ENCODE data around the gene AGFG2. TPM values are rescaled to one million over a fixed set of nuclear protein-coding genes. Genes with fewer than 3 reads are reported as not detected.
A peak's percentile ranks its signal among the peaks of the same experiment; 100 is the strongest.

The AGFG2 gene
- total and polyA plus RNA-seq, 2 of the 4 experiments (the other 2 are of a cell fraction) = 3.0 to 10.0 TPM

- peak overlapping the region; percentile 99 for H4K91ac ChIP-seq (ENCODE audit: insufficient read depth, low read depth, low read length)
- H2BK20ac ChIP-seq (ENCODE audit: low read depth, low read length) = peak overlapping the region; percentile 96
- POLR2A ChIA-PET (ENCODE audit: unreplicated experiment) = interaction anchor here (0.5 to 1.1 kb wide), 6 partner anchors 12 to 455 kb away, joined by 3 to 13 read pairs (median 5); partner anchors contain the start of gene FBXO24
- peak overlapping the region; percentile 100 for H3K4ac ChIP-seq (ENCODE audit: low read depth, low read length)
- BruUV-seq (replicated peaks) = no TSS peak
- H3K9me1 ChIP-seq (ENCODE audit: insufficient read depth, low read length) = no peaks in the 10 kb centered on the region
- WGBS, 2 experiments (ENCODE audit: extremely low coverage in 2 of 2, insufficient read length in 1 of 2) = 0% methylated on average over 2 of the region's 21 CpGs; no CpG with 5 or more reads in 1 of the 2 experiments
- DNase-seq (peak; percentile 82), ATAC-seq (ENCODE audit: low read depth) (peak; percentile 59)
- H3K4me1 ChIP-seq (ENCODE audit: control insufficient read depth, insufficient read depth, low read length) = peaks cover 9% of the 10 kb centered on the region
- peak overlapping the region; percentile 99 for H3K27ac ChIP-seq (ENCODE audit: insufficient read depth, low read length)
- H3K27me3 ChIP-seq (ENCODE audit: control insufficient read depth, insufficient read depth, low read length) = no peaks in the 10 kb centered on the region
- peak overlapping the region; percentile 97 for H2AK9ac ChIP-seq (replicated peaks; ENCODE audit: low read depth, low read length, poor library complexity)
- intact Hi-C loops (cut with micrococcal nuclease) = loop anchor here (1.0 to 5.0 kb wide), 3 partner anchors 17 to 89 kb away; partner anchors contain the start of genes FBXO24, GIGYF1, GNB2 and LRCH4
- no peaks in the 10 kb centered on the region for H3K9me3 ChIP-seq (ENCODE audit: control insufficient read depth, insufficient read depth, low read length)
- in situ Hi-C loops (cut with MboI; ENCODE audit: low sequenced_read_pairs) = no loop called here
- peak overlapping the region; percentile 90 for H3K23ac ChIP-seq (ENCODE audit: low read depth, low read length)
- peak overlapping the region; percentile 97 for H3K9ac ChIP-seq (ENCODE audit: low read depth, low read length)
- H3K79me1 ChIP-seq (ENCODE audit: low read depth in 1 of 2, low read length in 2 of 2) = peaks cover 0 to 47% of the 10 kb centered on the region in 2 experiments; a peak in 2 of 4 replicates
- peak overlapping the region; percentile 96 for H2BK5ac ChIP-seq (ENCODE audit: low read depth, low read length, poor library complexity, severe bottlenecking)
- H4K20me1 ChIP-seq (ENCODE audit: insufficient read depth, low read length) = no peaks in the 10 kb centered on the region
- peak overlapping the region; percentile 97 for H3K14ac ChIP-seq (replicated peaks; ENCODE audit: low read depth, low read length)
- peak overlapping the region; percentile 91 for H3K4me2 ChIP-seq (ENCODE audit: low read depth, low read length)
- peak overlapping the region; percentile 96; the same call in 2 of the 3 replicates for H2BK15ac ChIP-seq (ENCODE audit: low read depth, low read length)
- H4K5ac ChIP-seq (ENCODE audit: low read depth, low read length) = peak overlapping the region; percentile 95
- H2AK5ac ChIP-seq (ENCODE audit: low read depth, low read length) = peak overlapping the region; percentile 100
- H2AFZ ChIP-seq (replicated peaks; ENCODE audit: low read length, poor library complexity) = peak overlapping the region; percentile 90
- H3K56ac ChIP-seq (ENCODE audit: extremely low read depth, insufficient read depth, low read length) = peak overlapping the region; percentile 96
- TF ChIP-seq RCOR1 (IDR thresholded peaks at IDR 0.05; ENCODE audit: insufficient replicate concordance, low read length) (no peak), MAZ (IDR thresholded peaks at IDR 0.05; ENCODE audit: borderline replicate concordance, low read depth, low read length) (peak; percentile 83; the same call in 1 of the 2 replicates), MXI1 (IDR thresholded peaks at IDR 0.05; ENCODE audit: borderline replicate concordance, low read depth, low read length) (peak; percentile 64; the same call in 1 of the 2 replicates)
- H4K8ac ChIP-seq (ENCODE audit: low read depth in 2 of 2, low read length in 2 of 2) = peak overlapping the region; percentile 94 to 97
- peaks cover 29% of the 10 kb centered on the region for H3K36me3 ChIP-seq (ENCODE audit: control insufficient read depth, insufficient read depth, low read length)
- H3K18ac ChIP-seq (ENCODE audit: low read depth, low read length) = peak overlapping the region; percentile 98
- H3K4me3 ChIP-seq (ENCODE audit: insufficient read depth, low read depth, low read length) = peak overlapping the region; percentile 69
- H2BK120ac ChIP-seq (ENCODE audit: low read depth, low read length) = peak overlapping the region; percentile 98
- dilution Hi-C loops (cut with HindIII; ENCODE audit: low sequenced_read_pairs, unreplicated experiment) = no loop called here
- CTCF ChIA-PET = interaction anchor here (0.6 to 1.1 kb wide), 3 partner anchors 14 to 473 kb away, joined by 3 to 4 read pairs (median 3); partner anchors contain the start of gene SLC12A9
Measured at GRCh38 chr7:100602889-100603725, 64.1 kb downstream of the AGFG2 start.
